Astrocyte (in vitro differentiated cells and primary cell): ENCODE measurements around the gene C9orf43.

Source experiments
- EZH2 ChIP-seq: IDR thresholded peaks from 2 replicates; pipeline ENCODE4 v1.6.1; 2012; ENCODE audit warnings: mild to moderate bottlenecking, low read length, inconsistent platforms; ENCODE audit not compliant: insufficient read depth
- TF ChIP-seq, protein P1 (sequence below): IDR thresholded peaks from 2 replicates; pipeline ENCODE4 v1.5.1; 2011; ENCODE audit warnings: low read depth, mild to moderate bottlenecking, inconsistent platforms, low read length, moderate library complexity; ENCODE audit not compliant: insufficient read depth

DNA sequence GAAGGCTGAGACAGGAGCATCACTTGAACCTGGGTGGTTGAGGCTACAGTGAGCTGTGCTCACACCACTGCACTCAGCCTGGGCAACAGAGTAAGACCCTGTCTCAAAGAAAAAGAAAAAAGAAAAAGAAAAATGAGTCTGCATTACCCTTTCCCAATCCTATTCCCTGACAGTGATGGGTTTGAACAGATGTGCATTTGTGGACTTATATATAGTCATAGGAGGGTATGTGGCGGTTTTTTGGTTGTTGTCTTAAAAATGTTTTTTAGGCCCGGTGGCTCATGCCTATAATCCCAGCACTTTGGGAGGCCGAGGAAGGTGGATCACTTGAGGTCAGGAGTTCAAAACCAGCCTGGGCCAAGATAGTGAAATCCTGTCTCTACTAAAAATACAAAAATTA, 47.2 kb upstream of the C9orf43 start:
- TF ChIP-seq, protein P1, sequence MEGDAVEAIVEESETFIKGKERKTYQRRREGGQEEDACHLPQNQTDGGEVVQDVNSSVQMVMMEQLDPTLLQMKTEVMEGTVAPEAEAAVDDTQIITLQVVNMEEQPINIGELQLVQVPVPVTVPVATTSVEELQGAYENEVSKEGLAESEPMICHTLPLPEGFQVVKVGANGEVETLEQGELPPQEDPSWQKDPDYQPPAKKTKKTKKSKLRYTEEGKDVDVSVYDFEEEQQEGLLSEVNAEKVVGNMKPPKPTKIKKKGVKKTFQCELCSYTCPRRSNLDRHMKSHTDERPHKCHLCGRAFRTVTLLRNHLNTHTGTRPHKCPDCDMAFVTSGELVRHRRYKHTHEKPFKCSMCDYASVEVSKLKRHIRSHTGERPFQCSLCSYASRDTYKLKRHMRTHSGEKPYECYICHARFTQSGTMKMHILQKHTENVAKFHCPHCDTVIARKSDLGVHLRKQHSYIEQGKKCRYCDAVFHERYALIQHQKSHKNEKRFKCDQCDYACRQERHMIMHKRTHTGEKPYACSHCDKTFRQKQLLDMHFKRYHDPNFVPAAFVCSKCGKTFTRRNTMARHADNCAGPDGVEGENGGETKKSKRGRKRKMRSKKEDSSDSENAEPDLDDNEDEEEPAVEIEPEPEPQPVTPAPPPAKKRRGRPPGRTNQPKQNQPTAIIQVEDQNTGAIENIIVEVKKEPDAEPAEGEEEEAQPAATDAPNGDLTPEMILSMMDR = no peak
- no peak for TF ChIP-seq EZH2
